K562 (cell line): Measurements from ENCODE around the gene ACTN4. TPM values are rescaled to one million over a fixed set of nuclear protein-coding genes. Genes with fewer than 3 reads are reported as not detected.
A peak's percentile ranks its signal among the peaks of the same experiment; 100 is the strongest.

ENCODE experiments used
- IRF2 ChIP-seq: sonication (generic); formaldehyde crosslinking; IDR thresholded peaks from 2 replicates; pipeline ENCODE4 v1.8.1; 2022; ENCODE audit warnings: mild to moderate bottlenecking, missing genetic modification reagents
- L3MBTL2 ChIP-seq: fragments of 450-650 bp; IDR thresholded peaks from 2 replicates; pipeline ENCODE4 v1.6.1; 2016; ENCODE audit warnings: mild to moderate bottlenecking, moderate library complexity
- PRPF4 ChIP-seq: fragments of 200-400 bp; formaldehyde crosslinking; IDR thresholded peaks from one replicate; pipeline ENCODE4 v1.6.1; 2017; ENCODE audit warnings: low read length, low read depth, mild to moderate bottlenecking; ENCODE audit not compliant: insufficient read depth, poor library complexity, severe bottlenecking
- STAT5A ChIP-seq: IDR thresholded peaks from 2 replicates; pipeline ENCODE4 v1.6.1; 2012; ENCODE audit warnings: low read length, inconsistent platforms, borderline replicate concordance
- polyA plus RNA-seq, 8 experiments: library from polyadenylated mRNA; depleted of rRNA in 4 of 8; stranded (reverse) in 5 of 8; unstranded in 3 of 8; fragments of >200 nt; fragmentation: Nextera tagmentation in 2 of 8; fragmentation: Illumina TruSeq in 1 of 8; extraction: Ambion mirVana in 2 of 8; extraction: Trizol in 1 of 8; gene quantifications; 2 replicates each; pipeline versions ENCODE4 v1.2.1 to v1.2.3, GENCODE V29; 2011 to 2014; ENCODE audit warnings: inconsistent platforms in 1 of 8, missing spikeins in 1 of 8
- total RNA-seq, 7 experiments: library from RNA; depleted of rRNA in 6 of 7; stranded (reverse); fragments of >200 nt in 6 of 7; fragmentation: Illumina TruSeq in 2 of 7; extraction: Trizol in 2 of 7; gene quantifications; 2 replicates each; pipeline versions ENCODE4 v1.2.1 to v1.2.3, GENCODE V29; 2011 to 2021; ENCODE audit warnings: low replicate concordance in 1 of 7
- TF ChIP-seq, protein P1 (sequence below): fragments of 250-450 bp; sonication (Bioruptor Pico); IDR thresholded peaks from 2 replicates; pipeline ENCODE4 v1.4.0; 2020; ENCODE audit warnings: mild to moderate bottlenecking, moderate library complexity, borderline replicate concordance
- TF ChIP-seq, protein P2 (sequence below): fragments of 450-650 bp; IDR thresholded peaks from 2 replicates; pipeline ENCODE4 v1.6.1; 2016; ENCODE audit warnings: mild to moderate bottlenecking
- TF ChIP-seq, protein P3 (sequence below): fragments of 250-450 bp; sonication (Bioruptor Pico); IDR thresholded peaks from 2 replicates; pipeline ENCODE4 v1.4.0; 2020
- TF ChIP-seq, protein P4 (sequence below), 2 experiments: fragments of 450-650 bp; formaldehyde crosslinking in 1 of 2; IDR thresholded peaks; 2 replicates each; pipeline versions ENCODE4 v1.4.0 to v1.6.1; 2014 to 2020; ENCODE audit warnings: mild to moderate bottlenecking in 2 of 2, borderline replicate concordance in 1 of 2, low read depth in 1 of 2
- TF ChIP-seq, protein P5 (sequence below): fragments of 450-650 bp; IDR thresholded peaks from 2 replicates; pipeline ENCODE4 v1.6.1; 2014; ENCODE audit warnings: low read depth, mild to moderate bottlenecking, moderate library complexity, borderline replicate concordance

The ACTN4 gene
- total and polyA plus RNA-seq, 9 of the 15 experiments (the other 6 are each of a cell fraction or from before 2014, with no cell fraction given) = 3.1 to 385 (median 125) TPM

DNA sequence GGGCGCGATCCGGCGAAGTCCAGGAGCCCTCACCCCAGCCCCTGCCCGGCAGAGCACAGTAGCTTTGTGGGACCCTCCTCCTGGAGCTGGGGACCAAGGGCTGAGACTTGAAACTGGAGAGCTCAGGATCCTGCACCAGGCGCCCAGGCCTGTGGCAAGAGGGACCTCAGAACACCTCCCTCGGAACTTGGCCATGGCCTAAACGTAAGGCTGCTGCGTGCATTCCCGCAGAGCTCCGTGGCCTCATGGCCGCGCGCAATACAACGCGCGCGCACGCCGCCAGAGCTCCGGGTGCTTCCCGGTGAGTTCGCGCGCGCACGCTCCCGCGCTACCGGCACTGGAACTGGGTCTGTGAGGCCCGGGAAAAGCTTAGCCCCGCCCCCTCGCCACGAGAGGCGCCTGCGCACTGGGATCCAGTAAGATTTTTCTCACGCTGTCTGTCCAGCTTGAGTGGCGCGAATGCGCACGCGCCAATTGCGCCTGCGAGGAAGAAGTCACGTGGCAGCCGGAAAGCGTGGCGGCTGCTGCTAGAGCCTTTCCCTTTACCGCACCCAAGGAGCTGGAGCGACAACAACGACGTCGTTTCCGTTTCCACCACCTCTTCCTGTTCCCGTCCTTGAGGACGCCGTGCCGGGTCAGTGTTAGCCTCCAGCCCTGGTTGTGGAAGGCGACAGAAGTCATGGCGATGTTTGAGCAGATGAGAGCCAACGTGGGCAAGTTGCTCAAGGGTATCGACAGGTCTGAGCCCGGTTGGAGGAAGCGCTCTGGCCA, 28.7 kb upstream of the ACTN4 start, which contains the start of gene EIF3K (continued):
- TF ChIP-seq, protein P1, sequence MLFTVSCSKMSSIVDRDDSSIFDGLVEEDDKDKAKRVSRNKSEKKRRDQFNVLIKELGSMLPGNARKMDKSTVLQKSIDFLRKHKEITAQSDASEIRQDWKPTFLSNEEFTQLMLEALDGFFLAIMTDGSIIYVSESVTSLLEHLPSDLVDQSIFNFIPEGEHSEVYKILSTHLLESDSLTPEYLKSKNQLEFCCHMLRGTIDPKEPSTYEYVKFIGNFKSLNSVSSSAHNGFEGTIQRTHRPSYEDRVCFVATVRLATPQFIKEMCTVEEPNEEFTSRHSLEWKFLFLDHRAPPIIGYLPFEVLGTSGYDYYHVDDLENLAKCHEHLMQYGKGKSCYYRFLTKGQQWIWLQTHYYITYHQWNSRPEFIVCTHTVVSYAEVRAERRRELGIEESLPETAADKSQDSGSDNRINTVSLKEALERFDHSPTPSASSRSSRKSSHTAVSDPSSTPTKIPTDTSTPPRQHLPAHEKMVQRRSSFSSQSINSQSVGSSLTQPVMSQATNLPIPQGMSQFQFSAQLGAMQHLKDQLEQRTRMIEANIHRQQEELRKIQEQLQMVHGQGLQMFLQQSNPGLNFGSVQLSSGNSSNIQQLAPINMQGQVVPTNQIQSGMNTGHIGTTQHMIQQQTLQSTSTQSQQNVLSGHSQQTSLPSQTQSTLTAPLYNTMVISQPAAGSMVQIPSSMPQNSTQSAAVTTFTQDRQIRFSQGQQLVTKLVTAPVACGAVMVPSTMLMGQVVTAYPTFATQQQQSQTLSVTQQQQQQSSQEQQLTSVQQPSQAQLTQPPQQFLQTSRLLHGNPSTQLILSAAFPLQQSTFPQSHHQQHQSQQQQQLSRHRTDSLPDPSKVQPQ (CRISPR knock-in tag) = 0 out of 2 replicates have a peak, but pooled peaks have one; percentile 69
- TF ChIP-seq, protein P2, sequence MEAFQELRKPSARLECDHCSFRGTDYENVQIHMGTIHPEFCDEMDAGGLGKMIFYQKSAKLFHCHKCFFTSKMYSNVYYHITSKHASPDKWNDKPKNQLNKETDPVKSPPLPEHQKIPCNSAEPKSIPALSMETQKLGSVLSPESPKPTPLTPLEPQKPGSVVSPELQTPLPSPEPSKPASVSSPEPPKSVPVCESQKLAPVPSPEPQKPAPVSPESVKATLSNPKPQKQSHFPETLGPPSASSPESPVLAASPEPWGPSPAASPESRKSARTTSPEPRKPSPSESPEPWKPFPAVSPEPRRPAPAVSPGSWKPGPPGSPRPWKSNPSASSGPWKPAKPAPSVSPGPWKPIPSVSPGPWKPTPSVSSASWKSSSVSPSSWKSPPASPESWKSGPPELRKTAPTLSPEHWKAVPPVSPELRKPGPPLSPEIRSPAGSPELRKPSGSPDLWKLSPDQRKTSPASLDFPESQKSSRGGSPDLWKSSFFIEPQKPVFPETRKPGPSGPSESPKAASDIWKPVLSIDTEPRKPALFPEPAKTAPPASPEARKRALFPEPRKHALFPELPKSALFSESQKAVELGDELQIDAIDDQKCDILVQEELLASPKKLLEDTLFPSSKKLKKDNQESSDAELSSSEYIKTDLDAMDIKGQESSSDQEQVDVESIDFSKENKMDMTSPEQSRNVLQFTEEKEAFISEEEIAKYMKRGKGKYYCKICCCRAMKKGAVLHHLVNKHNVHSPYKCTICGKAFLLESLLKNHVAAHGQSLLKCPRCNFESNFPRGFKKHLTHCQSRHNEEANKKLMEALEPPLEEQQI = no peak
- TF ChIP-seq L3MBTL2 = peak; percentile 72
- no peak for TF ChIP-seq PRPF4
- no peak for TF ChIP-seq IRF2
- no peak for TF ChIP-seq STAT5A
- TF ChIP-seq, protein P3, sequence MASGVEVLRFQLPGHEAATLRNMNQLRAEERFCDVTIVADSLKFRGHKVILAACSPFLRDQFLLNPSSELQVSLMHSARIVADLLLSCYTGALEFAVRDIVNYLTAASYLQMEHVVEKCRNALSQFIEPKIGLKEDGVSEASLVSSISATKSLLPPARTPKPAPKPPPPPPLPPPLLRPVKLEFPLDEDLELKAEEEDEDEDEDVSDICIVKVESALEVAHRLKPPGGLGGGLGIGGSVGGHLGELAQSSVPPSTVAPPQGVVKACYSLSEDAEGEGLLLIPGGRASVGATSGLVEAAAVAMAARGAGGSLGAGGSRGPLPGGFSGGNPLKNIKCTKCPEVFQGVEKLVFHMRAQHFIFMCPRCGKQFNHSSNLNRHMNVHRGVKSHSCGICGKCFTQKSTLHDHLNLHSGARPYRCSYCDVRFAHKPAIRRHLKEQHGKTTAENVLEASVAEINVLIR = peak; percentile 55; the same call in 1 of the 2 replicates
- TF ChIP-seq, protein P4, sequence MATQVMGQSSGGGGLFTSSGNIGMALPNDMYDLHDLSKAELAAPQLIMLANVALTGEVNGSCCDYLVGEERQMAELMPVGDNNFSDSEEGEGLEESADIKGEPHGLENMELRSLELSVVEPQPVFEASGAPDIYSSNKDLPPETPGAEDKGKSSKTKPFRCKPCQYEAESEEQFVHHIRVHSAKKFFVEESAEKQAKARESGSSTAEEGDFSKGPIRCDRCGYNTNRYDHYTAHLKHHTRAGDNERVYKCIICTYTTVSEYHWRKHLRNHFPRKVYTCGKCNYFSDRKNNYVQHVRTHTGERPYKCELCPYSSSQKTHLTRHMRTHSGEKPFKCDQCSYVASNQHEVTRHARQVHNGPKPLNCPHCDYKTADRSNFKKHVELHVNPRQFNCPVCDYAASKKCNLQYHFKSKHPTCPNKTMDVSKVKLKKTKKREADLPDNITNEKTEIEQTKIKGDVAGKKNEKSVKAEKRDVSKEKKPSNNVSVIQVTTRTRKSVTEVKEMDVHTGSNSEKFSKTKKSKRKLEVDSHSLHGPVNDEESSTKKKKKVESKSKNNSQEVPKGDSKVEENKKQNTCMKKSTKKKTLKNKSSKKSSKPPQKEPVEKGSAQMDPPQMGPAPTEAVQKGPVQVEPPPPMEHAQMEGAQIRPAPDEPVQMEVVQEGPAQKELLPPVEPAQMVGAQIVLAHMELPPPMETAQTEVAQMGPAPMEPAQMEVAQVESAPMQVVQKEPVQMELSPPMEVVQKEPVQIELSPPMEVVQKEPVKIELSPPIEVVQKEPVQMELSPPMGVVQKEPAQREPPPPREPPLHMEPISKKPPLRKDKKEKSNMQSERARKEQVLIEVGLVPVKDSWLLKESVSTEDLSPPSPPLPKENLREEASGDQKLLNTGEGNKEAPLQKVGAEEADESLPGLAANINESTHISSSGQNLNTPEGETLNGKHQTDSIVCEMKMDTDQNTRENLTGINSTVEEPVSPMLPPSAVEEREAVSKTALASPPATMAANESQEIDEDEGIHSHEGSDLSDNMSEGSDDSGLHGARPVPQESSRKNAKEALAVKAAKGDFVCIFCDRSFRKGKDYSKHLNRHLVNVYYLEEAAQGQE (IDR thresholded peaks at IDR 0.05; ENCODE audit: borderline replicate concordance) = peak; percentile 84
- TF ChIP-seq, protein P4 (CRISPR knock-in tag; IDR thresholded peaks at IDR 0.05; ENCODE audit: low read depth) = peak; percentile 68; the same call in 1 of the 2 replicates
- TF ChIP-seq, protein P5, sequence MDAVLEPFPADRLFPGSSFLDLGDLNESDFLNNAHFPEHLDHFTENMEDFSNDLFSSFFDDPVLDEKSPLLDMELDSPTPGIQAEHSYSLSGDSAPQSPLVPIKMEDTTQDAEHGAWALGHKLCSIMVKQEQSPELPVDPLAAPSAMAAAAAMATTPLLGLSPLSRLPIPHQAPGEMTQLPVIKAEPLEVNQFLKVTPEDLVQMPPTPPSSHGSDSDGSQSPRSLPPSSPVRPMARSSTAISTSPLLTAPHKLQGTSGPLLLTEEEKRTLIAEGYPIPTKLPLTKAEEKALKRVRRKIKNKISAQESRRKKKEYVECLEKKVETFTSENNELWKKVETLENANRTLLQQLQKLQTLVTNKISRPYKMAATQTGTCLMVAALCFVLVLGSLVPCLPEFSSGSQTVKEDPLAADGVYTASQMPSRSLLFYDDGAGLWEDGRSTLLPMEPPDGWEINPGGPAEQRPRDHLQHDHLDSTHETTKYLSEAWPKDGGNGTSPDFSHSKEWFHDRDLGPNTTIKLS = peak; percentile 83
